SK-N-SH treated with all-trans-retinoic acid at 6 μM for 48 hours (cell line): Measurements from ENCODE around the gene ZGRF1.

Source experiments
- ARNTL ChIP-seq: fragments of 450-650 bp; formaldehyde crosslinking; IDR thresholded peaks from 2 replicates; pipeline ENCODE4 v1.5.0; 2020; ENCODE audit warnings: low read depth, mild to moderate bottlenecking, moderate library complexity, borderline replicate concordance
- CREB5 ChIP-seq: fragments of 250-450 bp; sonication (Bioruptor Pico); IDR thresholded peaks from 2 replicates; pipeline ENCODE4 v1.5.1; 2020; ENCODE audit warnings: low read depth, mild to moderate bottlenecking, moderate library complexity
- CSDC2 ChIP-seq: fragments of 250-450 bp; sonication (Bioruptor Pico); IDR thresholded peaks from 2 replicates; pipeline ENCODE4 v1.5.0; 2020; ENCODE audit warnings: mild to moderate bottlenecking, moderate library complexity
- ESRRG ChIP-seq: fragments of 250-450 bp; sonication (Bioruptor Pico); IDR thresholded peaks from 2 replicates; pipeline ENCODE4 v1.6.1; 2021; ENCODE audit warnings: mild to moderate bottlenecking
- OSR1 ChIP-seq: fragments of 250-450 bp; sonication (Bioruptor Pico); IDR thresholded peaks from 2 replicates; pipeline ENCODE4 v1.8.0; 2022; ENCODE audit warnings: moderate library complexity, mild to moderate bottlenecking, inconsistent platforms
- PATZ1 ChIP-seq: fragments of 250-450 bp; sonication (Bioruptor Pico); IDR thresholded peaks from 2 replicates; pipeline ENCODE4 v1.8.0; 2020; ENCODE audit warnings: mild to moderate bottlenecking, moderate library complexity, borderline replicate concordance
- RARB ChIP-seq: fragments of 250-450 bp; sonication (Bioruptor Pico); IDR thresholded peaks from 2 replicates; pipeline ENCODE4 v1.8.0; 2021; ENCODE audit warnings: mild to moderate bottlenecking, moderate library complexity
- TSHZ2 ChIP-seq: fragments of 250-450 bp; sonication (Bioruptor Pico); IDR thresholded peaks from 2 replicates; pipeline ENCODE4 v1.5.0; 2020; ENCODE audit warnings: mild to moderate bottlenecking, moderate library complexity
- ZC3H10 ChIP-seq: fragments of 250-450 bp; sonication (Bioruptor Pico); IDR thresholded peaks from 2 replicates; pipeline ENCODE4 v1.5.1; 2021; ENCODE audit warnings: mild to moderate bottlenecking, moderate library complexity
- ZFP3 ChIP-seq: fragments of 250-450 bp; sonication (Bioruptor Pico); IDR thresholded peaks from 2 replicates; pipeline ENCODE4 v1.5.0; 2020; ENCODE audit warnings: mild to moderate bottlenecking, moderate library complexity
- ZFP30 ChIP-seq: fragments of 450-650 bp; formaldehyde crosslinking; IDR thresholded peaks from 2 replicates; pipeline ENCODE4 v1.5.0; 2022; ENCODE audit warnings: mild to moderate bottlenecking, moderate library complexity
- ZNF70 ChIP-seq: fragments of 450-650 bp; formaldehyde crosslinking; IDR thresholded peaks from 2 replicates; pipeline ENCODE4 v1.5.0; 2020; ENCODE audit warnings: mild to moderate bottlenecking, moderate library complexity
- ZNF8 ChIP-seq: fragments of 450-650 bp; formaldehyde crosslinking; IDR thresholded peaks from 2 replicates; pipeline ENCODE4 v1.5.0; 2020; ENCODE audit warnings: mild to moderate bottlenecking, moderate library complexity

GRCh38 chr4:112559053-112559452, 77.7 kb downstream of the ZGRF1 start:
- TF ChIP-seq CSDC2: no peak
- TF ChIP-seq OSR1 (CRISPR knock-in tag): no peak
- no peak for TF ChIP-seq ARNTL (CRISPR knock-in tag)
- TF ChIP-seq ZNF8 (CRISPR knock-in tag): no peak
- TF ChIP-seq TSHZ2 (CRISPR knock-in tag): no peak
- TF ChIP-seq CREB5: no peak
- TF ChIP-seq ZFP30 (CRISPR knock-in tag): no peak
- no peak for TF ChIP-seq ZFP3
- TF ChIP-seq PATZ1 (CRISPR knock-in tag): no peak
- TF ChIP-seq ZC3H10 (CRISPR knock-in tag): no peak
- TF ChIP-seq RARB (CRISPR knock-in tag): no peak
- TF ChIP-seq ESRRG (CRISPR knock-in tag): no peak
- TF ChIP-seq ZNF70: no peak
